K562 (cell line): Measurements from ENCODE around the gene KCTD7. TPM values are rescaled to one million over a fixed set of nuclear protein-coding genes. Genes with fewer than 3 reads are reported as not detected.
A peak's percentile ranks its signal among the peaks of the same experiment; 100 is the strongest.

Experiments
- ELF1 ChIP-seq: fragments of 200-800 bp; sonication (Bioruptor generic); IDR thresholded peaks from 2 replicates; pipeline ENCODE4 v1.6.1; 2016; ENCODE audit warnings: missing genetic modification characterization, missing compliant biosample characterization
- ELF2 ChIP-seq: fragments of 250-450 bp; sonication (Bioruptor Pico); IDR thresholded peaks from 2 replicates; pipeline ENCODE4 v1.5.0; 2021; ENCODE audit warnings: mild to moderate bottlenecking
- GTF2F1 ChIP-seq: IDR thresholded peaks from 2 replicates; pipeline ENCODE4 v1.6.1; 2011; ENCODE audit warnings: low read depth, low read length, improper control_type of control experiment
- JUN ChIP-seq, 2 experiments: sonication (generic) in 1 of 2; formaldehyde crosslinking in 1 of 2; IDR thresholded peaks; 2 replicates each; pipeline versions ENCODE4 v1.6.1 to v1.8.0; 2012 to 2022; ENCODE audit warnings: borderline replicate concordance in 2 of 2, mild to moderate bottlenecking in 2 of 2, improper control_type of control experiment in 1 of 2, low read depth in 1 of 2, low read length in 1 of 2, missing genetic modification reagents in 1 of 2
- MAZ ChIP-seq, 2 experiments: fragments of 450-650 bp in 1 of 2; sonication (generic) in 1 of 2; formaldehyde crosslinking; IDR thresholded peaks in 1 of 2; conservative IDR thresholded peaks in 1 of 2; 2 replicates each; pipeline versions ENCODE4 v1.4.0 to v1.5.0; 2020; ENCODE audit warnings: mild to moderate bottlenecking in 1 of 2, missing genetic modification reagents in 1 of 2
- PHF20 ChIP-seq: fragments of 450-650 bp; IDR thresholded peaks from 2 replicates; pipeline ENCODE4 v1.6.1; 2018; ENCODE audit not compliant: partially characterized antibody
- RBBP5 ChIP-seq: fragments of 200-600 bp; sonication (generic); IDR thresholded peaks from 2 replicates; pipeline ENCODE4 v1.6.1; 2012; ENCODE audit warnings: borderline replicate concordance, mild to moderate bottlenecking, low read length, control low read depth, inconsistent platforms; ENCODE audit not compliant: insufficient read depth, poor library complexity, severe bottlenecking
- RBM17 ChIP-seq: fragments of 200-400 bp; formaldehyde crosslinking; IDR thresholded peaks from 2 replicates; pipeline ENCODE4 v1.6.1; 2017; ENCODE audit warnings: low read depth, mild to moderate bottlenecking, low read length, borderline replicate concordance
- SAFB2 ChIP-seq: fragments of 200-400 bp; formaldehyde crosslinking; IDR thresholded peaks from 2 replicates; pipeline ENCODE4 v1.6.1; 2018; ENCODE audit warnings: borderline replicate concordance, low read length, low read depth, moderate library complexity; ENCODE audit not compliant: severe bottlenecking
- TAF7 ChIP-seq: fragments of 450-650 bp; IDR thresholded peaks from 2 replicates; pipeline ENCODE4 v1.6.1; 2016; ENCODE audit warnings: missing genetic modification characterization, missing compliant biosample characterization
- ZC3H4 ChIP-seq: sonication (generic); formaldehyde crosslinking; IDR thresholded peaks from 2 replicates; pipeline ENCODE4 v1.9.0; 2021; ENCODE audit warnings: missing genetic modification reagents, borderline replicate concordance
- ZNF143 ChIP-seq: sonication (generic); formaldehyde crosslinking; IDR thresholded peaks from 2 replicates; pipeline ENCODE4 v1.9.0; 2022; ENCODE audit warnings: mild to moderate bottlenecking, missing genetic modification reagents
- ZNF146 ChIP-seq: IDR thresholded peaks from one replicate; pipeline ENCODE4 v1.6.1; 2018; ENCODE audit warnings: missing compliant biosample characterization; ENCODE audit not compliant: unreplicated experiment
- ZNF77 ChIP-seq: fragments of 250-450 bp; sonication (Bioruptor Pico); IDR thresholded peaks from 2 replicates; pipeline ENCODE4 v1.5.0; 2020
- polyA plus RNA-seq, 8 experiments: library from polyadenylated mRNA; depleted of rRNA in 4 of 8; stranded (reverse) in 5 of 8; unstranded in 3 of 8; fragments of >200 nt; fragmentation: Nextera tagmentation in 2 of 8; fragmentation: Illumina TruSeq in 1 of 8; extraction: Ambion mirVana in 2 of 8; extraction: Trizol in 1 of 8; gene quantifications; 2 replicates each; pipeline versions ENCODE4 v1.2.1 to v1.2.3, GENCODE V29; 2011 to 2014; ENCODE audit warnings: inconsistent platforms in 1 of 8, missing spikeins in 1 of 8
- total RNA-seq, 7 experiments: library from RNA; depleted of rRNA in 6 of 7; stranded (reverse); fragments of >200 nt in 6 of 7; fragmentation: Illumina TruSeq in 2 of 7; extraction: Trizol in 2 of 7; gene quantifications; 2 replicates each; pipeline versions ENCODE4 v1.2.1 to v1.2.3, GENCODE V29; 2011 to 2021; ENCODE audit warnings: low replicate concordance in 1 of 7
- TF ChIP-seq, protein P1 (sequence below): fragments of 450-650 bp; conservative IDR thresholded peaks from 2 replicates; pipeline ENCODE4 v1.6.1; 2016; ENCODE audit warnings: missing genetic modification characterization, low read depth, mild to moderate bottlenecking, control low read depth, missing compliant biosample characterization
- TF ChIP-seq, protein P2 (sequence below): fragments of 250-450 bp; sonication (Bioruptor Pico); IDR thresholded peaks from 2 replicates; pipeline ENCODE4 v1.8.0; 2021; ENCODE audit warnings: borderline replicate concordance, mild to moderate bottlenecking, moderate library complexity; ENCODE audit not compliant: poor library complexity, severe bottlenecking
- TF ChIP-seq, protein P3 (sequence below), 3 experiments: fragments of 200-800 bp in 1 of 3; fragments of 250-450 bp in 1 of 3; fragments of 450-650 bp in 1 of 3; sonication (Bioruptor Pico) in 1 of 3; sonication (Bioruptor generic) in 1 of 3; formaldehyde crosslinking in 1 of 3; IDR thresholded peaks; 2 replicates each; pipeline versions ENCODE4 v1.6.1 to v1.8.0; 2016 to 2022; ENCODE audit warnings: mild to moderate bottlenecking in 2 of 3, missing genetic modification characterization in 2 of 3, missing compliant biosample characterization in 1 of 3, moderate library complexity in 1 of 3
- TF ChIP-seq, protein P4 (sequence below): fragments of 250-450 bp; sonication (Bioruptor Pico); IDR thresholded peaks from 2 replicates; pipeline ENCODE4 v1.8.0; 2022; ENCODE audit warnings: inconsistent platforms, mild to moderate bottlenecking, moderate library complexity, borderline replicate concordance

KCTD7 gene
- total and polyA plus RNA-seq, 9 of the 15 experiments (the other 6 are each of a cell fraction or from before 2014, with no cell fraction given), result 1.5 to 26.0 (median 9.0) TPM

DNA sequence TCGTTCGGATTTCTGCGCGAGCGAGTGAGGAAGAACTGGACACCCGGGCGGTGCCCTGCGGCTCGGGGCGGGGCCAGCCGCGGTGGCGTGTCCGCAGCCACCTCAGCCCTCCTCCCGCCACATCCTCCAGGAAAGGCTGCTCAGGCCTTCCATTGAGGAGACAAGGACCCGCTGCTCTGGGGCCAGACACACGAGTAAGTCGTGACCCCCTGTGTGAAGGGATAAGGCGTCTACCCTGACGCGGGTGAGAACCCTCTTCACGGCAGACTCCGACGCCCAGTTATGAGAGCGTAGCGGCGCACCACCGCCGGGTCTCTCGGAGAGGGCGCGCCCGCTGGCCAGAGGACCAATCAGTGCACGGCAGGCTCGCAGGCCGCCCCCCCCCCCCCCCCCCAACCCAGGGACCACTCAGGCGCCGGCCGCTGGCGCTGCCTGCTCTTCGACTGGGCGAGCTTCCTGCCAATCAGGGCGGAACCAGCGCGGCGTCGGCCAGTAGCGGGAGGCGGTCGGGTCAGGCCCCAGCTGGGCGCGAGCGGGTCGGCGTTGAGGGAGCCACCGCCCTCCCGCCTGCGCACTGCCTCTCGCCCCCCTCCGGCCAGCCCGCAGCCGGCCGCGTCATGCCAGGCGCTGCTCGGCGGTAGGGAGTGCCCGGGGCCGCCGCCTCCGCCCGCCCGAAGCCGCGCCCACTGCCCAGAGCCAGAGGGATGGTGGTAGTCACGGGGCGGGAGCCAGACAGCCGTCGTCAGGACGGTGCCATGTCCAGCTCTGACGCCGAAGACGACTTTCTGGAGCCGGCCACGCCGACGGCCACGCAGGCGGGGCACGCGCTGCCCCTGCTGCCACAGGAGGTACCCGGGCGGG is at the start of gene KCTD7 (continued):
- TF ChIP-seq ZNF77 (CRISPR knock-in tag), result no peak
- peak; percentile 89 for TF ChIP-seq TAF7 (tag)
- TF ChIP-seq, protein P1, sequence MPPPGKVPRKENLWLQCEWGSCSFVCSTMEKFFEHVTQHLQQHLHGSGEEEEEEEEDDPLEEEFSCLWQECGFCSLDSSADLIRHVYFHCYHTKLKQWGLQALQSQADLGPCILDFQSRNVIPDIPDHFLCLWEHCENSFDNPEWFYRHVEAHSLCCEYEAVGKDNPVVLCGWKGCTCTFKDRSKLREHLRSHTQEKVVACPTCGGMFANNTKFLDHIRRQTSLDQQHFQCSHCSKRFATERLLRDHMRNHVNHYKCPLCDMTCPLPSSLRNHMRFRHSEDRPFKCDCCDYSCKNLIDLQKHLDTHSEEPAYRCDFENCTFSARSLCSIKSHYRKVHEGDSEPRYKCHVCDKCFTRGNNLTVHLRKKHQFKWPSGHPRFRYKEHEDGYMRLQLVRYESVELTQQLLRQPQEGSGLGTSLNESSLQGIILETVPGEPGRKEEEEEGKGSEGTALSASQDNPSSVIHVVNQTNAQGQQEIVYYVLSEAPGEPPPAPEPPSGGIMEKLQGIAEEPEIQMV, result no peak
- 0 out of 2 replicates have a peak, but pooled peaks have one; percentile 24 for TF ChIP-seq JUN (IDR thresholded peaks at IDR 0.05; ENCODE audit: borderline replicate concordance, low read depth, low read length)
- peak; percentile 30; the same call in 1 of the 2 replicates for TF ChIP-seq JUN (CRISPR knock-in tag; IDR thresholded peaks at IDR 0.05; ENCODE audit: borderline replicate concordance)
- TF ChIP-seq ZNF146 (CRISPR knock-in tag), result no peak
- TF ChIP-seq ZNF143, result no peak
- TF ChIP-seq, protein P2, sequence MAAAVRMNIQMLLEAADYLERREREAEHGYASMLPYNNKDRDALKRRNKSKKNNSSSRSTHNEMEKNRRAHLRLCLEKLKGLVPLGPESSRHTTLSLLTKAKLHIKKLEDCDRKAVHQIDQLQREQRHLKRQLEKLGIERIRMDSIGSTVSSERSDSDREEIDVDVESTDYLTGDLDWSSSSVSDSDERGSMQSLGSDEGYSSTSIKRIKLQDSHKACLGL, result peak; percentile 14
- TF ChIP-seq, protein P3, sequence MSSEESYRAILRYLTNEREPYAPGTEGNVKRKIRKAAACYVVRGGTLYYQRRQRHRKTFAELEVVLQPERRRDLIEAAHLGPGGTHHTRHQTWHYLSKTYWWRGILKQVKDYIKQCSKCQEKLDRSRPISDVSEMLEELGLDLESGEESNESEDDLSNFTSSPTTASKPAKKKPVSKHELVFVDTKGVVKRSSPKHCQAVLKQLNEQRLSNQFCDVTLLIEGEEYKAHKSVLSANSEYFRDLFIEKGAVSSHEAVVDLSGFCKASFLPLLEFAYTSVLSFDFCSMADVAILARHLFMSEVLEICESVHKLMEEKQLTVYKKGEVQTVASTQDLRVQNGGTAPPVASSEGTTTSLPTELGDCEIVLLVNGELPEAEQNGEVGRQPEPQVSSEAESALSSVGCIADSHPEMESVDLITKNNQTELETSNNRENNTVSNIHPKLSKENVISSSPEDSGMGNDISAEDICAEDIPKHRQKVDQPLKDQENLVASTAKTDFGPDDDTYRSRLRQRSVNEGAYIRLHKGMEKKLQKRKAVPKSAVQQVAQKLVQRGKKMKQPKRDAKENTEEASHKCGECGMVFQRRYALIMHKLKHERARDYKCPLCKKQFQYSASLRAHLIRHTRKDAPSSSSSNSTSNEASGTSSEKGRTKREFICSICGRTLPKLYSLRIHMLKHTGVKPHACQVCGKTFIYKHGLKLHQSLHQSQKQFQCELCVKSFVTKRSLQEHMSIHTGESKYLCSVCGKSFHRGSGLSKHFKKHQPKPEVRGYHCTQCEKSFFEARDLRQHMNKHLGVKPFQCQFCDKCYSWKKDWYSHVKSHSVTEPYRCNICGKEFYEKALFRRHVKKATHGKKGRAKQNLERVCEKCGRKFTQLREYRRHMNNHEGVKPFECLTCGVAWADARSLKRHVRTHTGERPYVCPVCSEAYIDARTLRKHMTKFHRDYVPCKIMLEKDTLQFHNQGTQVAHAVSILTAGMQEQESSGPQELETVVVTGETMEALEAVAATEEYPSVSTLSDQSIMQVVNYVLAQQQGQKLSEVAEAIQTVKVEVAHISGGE (CRISPR knock-in tag; IDR thresholded peaks at IDR 0.05), result no peak; a peak in 1 of 6 replicates
- TF ChIP-seq ELF2 (CRISPR knock-in tag), result no peak
- peak; percentile 61 for TF ChIP-seq RBBP5
- no peak for TF ChIP-seq GTF2F1
- TF ChIP-seq, protein P4, sequence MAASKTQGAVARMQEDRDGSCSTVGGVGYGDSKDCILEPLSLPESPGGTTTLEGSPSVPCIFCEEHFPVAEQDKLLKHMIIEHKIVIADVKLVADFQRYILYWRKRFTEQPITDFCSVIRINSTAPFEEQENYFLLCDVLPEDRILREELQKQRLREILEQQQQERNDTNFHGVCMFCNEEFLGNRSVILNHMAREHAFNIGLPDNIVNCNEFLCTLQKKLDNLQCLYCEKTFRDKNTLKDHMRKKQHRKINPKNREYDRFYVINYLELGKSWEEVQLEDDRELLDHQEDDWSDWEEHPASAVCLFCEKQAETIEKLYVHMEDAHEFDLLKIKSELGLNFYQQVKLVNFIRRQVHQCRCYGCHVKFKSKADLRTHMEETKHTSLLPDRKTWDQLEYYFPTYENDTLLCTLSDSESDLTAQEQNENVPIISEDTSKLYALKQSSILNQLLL (CRISPR knock-in tag), result no peak
- peak; percentile 85 for TF ChIP-seq PHF20
- no peak for TF ChIP-seq RBM17
- peak; percentile 78 to 79 for TF ChIP-seq MAZ (CRISPR knock-in tag; conservative IDR thresholded peaks at IDR 0.05 in 1 of 2, IDR thresholded peaks at IDR 0.05 in 1 of 2)
- no peak for TF ChIP-seq ELF1 (tag)
- TF ChIP-seq SAFB2, result no peak
- TF ChIP-seq ZC3H4, result no peak
